Erythroblast (primary cell): ENCODE measurements around the gene WDR44.

Experiments used
- GATA1 ChIP-seq: IDR thresholded peaks from 2 replicates; pipeline ENCODE4 v1.6.1; 2011; ENCODE audit warnings: low read depth, mild to moderate bottlenecking, control low read depth, low read length, moderate library complexity
- POLR2A ChIP-seq: IDR thresholded peaks from 2 replicates; pipeline ENCODE4 v1.6.1; 2011; ENCODE audit warnings: mild to moderate bottlenecking, low read length

- no peak for TF ChIP-seq POLR2A
- TF ChIP-seq GATA1 = no peak
Measured at GRCh38 chrX:118364261-118364660, 18.4 kb downstream of the WDR44 start.
